ENCODE measurements around the gene GLIS1.

GLIS1 gene

DNA sequence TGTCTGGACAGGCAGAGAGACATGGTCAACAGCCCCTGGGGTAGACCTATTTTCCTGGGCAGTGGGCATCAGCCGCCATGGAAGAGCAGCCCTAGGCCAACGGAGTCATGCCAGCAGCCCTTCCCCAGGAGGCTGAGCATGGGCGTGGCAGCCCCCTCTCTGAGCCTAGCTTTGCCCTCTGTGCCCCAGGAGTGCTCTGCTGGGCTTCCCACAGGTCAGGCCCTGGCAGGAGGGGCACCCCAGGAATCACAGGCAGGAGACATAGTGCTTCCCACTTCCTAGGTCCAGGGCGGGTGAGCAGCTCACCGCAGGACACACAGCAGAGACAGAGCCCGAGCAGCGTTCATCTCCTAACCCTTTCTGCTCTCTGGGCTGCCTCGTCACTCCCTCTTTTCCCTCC lies 132.8 kb downstream of the GLIS1 start:
- DNase-seq: no peak

DNA sequence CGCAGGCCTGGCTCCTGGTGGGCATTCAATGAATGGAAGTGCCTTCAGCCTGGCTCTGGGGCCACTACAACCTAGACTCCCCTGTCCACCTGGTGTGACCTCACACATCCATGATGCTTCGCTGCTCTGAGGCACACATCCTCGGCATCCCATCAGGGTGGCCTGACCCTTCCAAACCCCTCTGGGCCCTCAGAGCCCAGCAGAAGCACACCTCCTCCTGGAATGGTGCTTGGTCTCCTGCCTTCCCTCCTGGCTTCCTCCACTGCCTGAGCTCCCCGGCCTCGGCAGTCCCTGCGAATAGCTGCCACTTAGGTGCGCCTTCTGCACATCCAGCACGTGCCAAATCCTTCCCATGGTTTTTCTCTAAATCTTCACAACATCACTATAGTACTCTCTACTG lies 133.8 kb downstream of the GLIS1 start:
- DNase-seq: no peak

DNA sequence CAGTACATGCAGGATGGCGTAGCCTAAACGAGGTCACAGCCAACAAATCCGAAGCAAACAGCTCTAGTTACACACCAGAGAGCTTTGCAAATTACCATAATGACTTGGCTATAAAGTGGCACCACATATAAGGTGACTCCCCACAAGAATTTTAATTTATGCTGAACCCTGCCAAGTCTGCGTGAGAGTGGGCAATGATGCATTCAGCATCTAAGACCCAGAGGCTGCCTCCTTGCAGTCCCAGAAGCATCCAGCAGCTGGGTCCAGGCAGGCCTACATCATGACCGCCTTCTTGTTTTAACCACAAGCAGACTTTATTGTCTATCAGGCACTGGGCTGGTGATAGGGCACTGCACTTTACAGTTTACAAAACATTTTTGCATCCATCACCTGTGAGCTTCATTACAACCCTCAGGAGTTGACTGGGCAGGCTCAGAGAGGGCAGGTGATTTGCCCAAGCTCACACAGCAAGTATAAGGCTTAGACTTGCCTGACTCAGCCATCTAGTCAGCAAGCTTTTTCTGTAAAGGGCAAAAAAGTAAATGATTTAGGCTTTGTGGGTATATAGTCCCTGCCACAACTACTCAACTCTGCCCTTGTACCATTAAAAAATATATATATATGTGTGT lies 134.6 kb downstream of the GLIS1 start:
- no peak for DNase-seq

DNA sequence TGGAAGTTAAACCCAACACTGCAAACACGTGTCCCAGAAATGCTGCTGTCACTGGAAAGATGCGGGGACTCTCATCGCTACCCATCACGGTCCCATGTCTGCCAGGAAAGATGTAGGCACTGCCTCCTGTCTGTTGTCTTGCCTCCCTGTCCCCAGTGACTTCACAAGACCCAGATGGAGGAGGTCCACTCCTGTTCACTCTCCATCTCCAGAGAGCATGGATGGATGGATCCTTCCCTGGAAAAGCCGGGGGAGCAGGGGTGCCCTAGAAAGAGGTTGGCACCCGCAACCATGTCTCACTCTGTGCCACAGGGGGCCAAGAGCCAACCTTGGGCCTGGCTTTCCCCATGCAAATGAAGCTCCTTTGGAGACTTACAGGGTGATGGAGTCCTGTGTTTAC lies 135.5 kb downstream of the GLIS1 start:
- DNase-seq: no peak

DNA sequence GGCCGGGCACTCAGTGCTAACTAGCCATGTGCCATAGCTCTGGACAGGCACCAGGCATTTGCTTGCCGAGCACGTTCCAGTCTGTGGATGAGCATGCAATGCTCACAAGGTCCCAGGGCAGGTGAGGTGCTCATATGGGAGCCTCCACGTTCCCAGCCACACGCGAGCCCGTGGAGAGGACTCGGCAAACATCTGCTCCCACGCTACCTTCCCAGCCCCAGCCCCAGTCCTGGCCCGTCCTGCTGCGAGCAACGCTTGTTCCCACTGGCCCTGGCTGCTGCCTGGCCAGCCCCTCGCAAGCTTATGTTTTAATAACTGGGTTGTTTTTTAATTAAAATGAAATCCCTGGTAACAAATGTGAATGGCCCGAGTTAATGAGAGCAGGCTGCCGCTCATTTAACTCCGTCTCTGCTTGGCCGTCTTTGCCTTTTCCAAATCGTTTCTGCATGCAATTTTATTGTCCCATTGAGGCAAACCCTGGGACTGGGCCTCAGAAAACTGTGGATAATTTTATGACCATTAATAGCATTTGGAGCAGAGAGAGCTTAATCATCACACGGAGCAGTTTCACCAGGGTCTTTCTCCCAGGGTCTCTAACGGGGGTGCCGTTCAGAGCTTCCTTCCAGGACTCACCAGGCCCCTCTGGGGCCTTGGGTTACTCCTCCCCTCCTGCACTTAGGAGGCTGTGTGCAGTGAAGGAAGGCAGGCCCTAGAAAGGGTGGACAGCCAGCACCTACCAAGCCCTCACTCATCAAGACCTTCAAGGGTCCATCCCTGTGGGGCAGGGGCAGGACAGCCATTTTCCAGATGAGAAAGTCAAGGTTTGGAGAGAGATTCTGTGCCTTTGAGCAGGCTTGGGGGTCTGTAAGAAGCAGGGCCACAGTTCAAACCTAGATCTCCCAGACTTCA lies 136.8 kb downstream of the GLIS1 start:
- no peak for DNase-seq

DNA sequence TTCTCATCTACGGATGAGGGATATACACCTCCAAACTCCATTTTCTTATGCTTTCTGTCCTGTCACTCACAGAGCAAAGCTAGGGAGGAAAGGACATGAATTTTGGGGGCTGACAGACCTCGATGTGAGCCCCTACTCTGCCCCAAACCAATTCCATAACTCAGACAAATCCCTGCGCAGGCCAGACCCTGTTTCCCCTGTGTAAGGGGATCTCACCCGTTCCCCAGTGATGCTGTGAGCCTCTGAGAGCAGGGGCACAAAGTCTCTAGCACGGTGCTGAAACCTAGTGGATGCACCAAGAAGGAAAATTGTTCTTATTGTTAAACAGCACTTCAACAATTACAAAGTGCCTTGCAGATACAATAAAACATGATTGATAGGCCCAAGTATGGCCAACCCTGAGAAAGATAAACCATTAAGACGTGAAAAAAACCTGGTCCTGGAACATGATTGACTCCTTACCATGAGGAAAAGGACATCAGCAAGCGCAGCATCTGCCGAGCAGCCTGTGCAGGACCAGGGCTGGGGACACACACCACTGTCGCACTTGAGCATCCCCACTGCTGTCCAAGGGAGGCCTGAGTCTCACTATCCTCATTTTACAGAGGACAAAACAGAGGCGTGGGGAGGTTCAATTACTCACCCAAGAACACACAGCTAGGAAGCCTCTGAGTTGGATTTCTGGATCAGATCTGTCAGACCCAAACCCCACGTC lies 137.8 kb downstream of the GLIS1 start:
- DNase-seq: no peak

DNA sequence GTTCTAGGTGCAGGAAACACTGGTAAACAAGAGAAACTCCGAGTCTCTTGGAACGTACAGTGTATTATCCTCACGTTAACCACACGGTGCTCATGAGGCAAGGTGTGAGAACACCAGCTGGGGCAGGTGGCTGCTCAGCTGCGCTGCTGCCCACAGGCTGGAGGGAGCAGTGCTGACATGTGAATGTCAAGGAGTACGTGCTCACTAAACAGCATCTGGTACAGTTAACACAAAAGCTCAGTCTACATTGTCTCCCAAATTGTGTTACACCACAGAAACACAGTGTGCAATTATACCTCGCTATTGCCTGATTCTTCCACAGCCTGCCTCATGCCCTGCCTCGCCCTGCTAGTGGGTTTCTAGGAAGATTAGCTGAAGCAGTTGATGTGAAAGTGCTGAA lies 138.4 kb downstream of the GLIS1 start:
- DNase-seq: no peak

DNA sequence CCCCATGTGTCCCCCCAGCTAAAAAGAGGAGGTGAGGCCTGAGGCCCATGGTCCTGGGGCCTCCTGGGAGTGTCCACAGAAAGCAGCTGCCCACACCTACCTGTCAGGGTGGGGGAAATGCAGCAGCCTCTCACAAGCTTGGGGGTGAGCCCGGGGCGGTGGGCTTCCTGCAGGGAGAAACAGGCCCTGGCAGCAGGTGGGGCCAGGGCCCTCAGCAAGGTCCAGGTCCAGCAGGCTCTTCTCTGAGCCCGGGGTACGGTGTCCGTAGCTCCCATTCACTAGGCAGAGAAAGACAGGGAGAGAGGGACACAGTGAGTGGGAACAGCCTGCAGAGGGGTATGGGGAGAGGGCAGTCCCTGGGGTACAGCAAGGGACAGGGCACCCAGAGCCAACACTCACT lies 139.0 kb downstream of the GLIS1 start:
- no peak for DNase-seq

DNA sequence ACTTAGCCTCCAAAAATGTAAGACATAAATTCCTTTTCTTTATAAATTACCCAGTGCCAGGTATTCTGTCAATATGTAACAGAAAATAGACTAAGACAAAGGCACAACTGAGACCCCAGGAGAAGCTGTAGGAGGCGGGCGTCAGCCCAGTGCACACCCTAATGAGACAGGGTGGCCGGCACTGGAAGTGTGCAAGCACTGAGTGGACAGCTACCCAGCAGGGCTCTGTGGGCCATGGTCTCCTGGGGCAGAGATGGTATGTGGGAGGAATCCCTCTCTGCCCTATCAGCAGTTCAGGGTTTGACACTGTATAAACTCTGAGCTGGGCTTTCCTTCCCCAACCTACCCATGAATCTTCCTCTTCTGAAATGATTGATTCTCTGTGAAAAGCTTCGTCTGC lies 139.5 kb downstream of the GLIS1 start:
- no peak for DNase-seq

DNA sequence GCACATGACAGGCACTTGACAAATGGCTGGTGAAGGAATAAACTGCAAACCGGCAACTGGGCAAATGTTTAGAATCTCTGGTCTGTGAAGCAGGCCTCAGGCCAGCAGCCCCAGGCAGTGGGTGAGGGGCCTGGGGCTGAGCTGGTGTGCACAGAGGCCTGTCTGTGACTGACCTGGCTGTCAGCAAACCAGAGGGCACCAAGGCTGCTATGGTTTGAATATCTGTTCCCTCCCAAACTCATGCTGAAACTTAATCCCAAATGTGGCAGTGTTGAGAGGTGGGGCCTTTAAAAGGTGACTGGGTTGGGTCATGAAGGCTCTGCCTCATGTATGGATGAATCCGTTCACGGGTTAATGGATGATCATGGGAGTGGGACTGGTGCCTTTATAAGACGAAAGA lies 140.0 kb downstream of the GLIS1 start:
- DNase-seq: no peak

DNA sequence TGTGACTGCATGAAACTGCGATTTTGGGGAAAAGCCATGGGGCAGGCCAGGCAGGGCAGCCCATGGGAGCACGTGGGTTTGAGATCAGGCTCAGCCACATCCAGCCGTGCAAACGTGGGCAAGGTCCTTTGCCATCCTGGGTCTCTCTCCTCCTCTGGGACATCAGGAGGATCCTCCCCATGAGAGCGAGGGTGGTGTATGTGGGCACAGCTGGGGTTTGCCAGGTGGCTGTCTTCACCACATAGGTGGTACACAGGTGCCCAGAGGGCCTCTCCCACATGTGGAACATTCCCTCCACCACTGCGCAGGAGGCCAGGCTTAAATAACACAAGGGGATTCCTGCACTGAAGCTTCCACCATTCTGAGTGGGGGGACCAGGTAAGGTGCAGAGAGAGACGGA lies 143.1 kb downstream of the GLIS1 start:
- DNase-seq: no peak

DNA sequence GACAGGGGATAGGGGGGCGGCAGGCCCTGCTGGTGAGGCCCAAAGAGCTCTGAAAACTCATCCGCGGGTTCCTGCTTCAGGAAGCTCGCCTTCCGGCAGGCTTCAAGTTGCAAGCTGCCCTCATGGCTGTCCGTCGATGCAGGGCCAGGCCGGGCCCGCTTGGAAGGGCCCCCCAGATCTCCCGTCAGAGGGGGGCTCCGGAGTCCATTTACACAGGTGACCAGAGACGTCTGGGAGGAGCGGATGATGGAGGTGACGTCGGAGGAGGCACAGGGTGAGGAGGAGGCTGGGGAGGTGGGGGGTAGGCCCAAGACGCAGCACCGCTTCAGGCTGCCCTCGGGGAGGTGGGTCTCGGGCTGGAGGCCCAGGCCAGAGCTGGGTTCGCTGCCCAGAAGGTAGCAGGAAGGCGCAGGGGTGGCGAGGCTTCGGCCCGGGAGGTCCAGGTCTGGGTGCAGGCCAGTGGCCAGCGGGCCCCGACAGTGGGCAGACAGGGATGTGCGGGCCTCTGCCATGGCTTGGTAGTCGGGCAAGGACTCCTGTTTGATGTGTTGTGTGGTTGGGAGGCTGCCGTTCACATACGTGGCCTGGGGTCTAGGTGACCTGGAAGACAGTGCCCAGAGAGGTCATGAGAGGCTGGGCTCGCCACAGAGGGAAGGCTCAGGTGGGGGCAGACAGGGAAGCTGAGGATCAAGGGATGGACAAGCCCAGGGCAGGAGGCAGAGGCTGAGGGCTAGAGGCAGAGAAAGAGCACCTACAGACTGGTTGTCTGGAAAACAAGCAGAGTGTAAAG lies 144.4 kb downstream of the GLIS1 start:
- no peak for DNase-seq

DNA sequence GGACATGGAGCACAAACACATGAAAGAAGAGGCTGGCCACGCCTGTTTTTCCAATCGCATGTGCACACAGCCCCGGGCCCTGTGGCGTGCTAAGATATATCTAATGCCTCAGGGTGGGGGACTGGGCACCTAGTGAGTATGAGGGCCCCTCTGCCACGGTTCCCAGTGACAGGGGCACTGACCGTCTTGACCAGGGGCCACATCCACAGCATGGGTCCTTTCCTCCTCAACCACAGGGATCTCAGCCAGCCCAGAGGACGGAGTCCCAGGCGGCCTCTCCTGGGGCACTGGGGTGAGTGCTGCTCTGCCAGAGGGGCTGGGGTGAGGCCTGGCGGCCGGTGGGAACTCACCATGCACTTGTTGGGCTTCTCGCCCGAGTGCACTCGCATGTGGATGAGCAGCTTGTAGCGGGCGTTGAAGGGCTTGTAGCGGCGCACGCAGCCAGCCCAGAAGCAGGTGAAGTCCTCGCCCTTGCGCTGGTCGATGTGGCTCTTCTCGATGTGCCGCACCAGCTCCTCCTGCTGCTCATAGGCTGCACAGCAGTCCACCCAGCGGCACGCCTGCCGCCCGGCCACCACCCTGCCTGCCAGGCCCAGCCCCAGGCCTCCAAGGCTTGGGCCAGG lies 145.1 kb downstream of the GLIS1 start:
- DNase-seq: no peak

DNA sequence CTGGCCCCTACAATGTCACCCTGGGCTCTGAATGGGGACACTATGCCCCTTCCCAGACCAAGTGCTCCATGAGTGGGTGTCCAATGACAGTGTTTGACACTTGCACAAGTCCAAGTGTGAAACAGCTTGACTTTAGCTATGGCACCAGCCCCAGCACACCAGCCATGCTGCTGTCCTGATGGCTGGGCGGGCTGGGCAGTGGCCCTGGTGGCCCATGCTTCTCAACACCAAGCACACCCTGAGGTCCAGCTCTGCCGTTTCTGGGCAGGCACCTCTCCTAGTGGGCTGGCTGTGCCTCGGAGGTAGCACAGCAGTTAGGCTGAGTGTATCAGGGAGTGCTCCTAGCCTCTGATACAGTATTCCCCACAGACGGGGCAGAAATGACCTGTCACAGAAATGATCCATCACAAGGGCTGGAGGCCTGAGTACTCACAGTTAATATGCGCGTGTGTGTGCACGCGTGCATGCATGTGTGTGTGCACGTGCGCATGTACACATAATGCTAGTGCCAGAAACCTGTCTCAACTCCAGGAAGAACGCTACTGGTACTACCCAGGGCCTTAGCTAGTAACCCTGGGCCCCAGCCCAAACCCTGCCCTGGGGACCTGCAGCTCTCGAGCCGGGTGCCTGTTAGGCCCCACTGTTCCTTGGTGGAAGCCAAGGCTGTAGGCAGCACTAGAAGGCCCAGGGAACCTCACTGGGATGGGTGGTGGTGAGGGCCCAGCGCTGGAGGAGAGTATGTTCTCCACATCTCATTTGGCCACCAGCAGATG lies 145.8 kb downstream of the GLIS1 start:
- DNase-seq: no peak

DNA sequence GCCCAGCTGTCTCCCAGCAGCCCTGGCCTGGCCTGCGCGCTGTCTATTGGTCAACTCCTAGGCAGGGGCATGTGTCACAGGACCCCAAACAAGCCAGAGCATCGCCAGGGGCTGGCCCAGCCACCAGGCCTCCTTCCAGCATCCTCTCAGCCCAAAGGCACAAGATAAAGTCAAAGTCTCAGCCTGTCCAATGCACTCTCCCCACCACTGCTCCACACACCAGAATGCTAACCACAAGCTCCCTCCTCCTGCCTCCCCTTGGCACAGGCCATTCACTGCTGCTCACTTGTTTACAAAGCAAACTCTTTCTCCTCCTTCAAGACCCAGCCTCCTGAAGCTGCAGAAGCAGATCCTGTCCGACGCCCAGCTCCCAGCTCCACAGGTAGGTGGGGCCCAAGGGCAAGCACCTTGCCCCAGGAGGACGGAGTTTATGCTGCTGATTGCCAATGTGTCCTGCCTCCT lies 146.4 kb downstream of the GLIS1 start:
- no peak for DNase-seq

DNA sequence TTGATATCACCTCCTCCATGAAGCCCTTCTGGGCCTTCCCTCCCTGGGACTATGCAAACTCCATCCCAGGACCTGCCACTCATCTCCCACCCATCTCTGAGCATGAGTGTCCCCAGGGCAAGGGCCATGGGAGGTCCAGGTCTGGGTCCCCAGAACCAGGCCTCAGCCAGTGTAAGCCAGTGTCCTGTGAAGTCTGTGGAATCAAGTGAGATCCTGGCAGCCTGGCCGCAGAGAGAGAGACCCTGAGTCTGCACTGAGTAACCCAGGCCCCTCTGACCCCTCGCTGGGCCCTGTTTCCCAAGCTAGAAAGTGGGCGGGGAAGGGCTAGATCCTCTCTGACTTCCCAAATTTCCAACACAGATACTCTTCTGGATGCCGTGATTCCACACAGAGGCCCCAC lies 147.0 kb downstream of the GLIS1 start:
- DNase-seq: no peak

DNA sequence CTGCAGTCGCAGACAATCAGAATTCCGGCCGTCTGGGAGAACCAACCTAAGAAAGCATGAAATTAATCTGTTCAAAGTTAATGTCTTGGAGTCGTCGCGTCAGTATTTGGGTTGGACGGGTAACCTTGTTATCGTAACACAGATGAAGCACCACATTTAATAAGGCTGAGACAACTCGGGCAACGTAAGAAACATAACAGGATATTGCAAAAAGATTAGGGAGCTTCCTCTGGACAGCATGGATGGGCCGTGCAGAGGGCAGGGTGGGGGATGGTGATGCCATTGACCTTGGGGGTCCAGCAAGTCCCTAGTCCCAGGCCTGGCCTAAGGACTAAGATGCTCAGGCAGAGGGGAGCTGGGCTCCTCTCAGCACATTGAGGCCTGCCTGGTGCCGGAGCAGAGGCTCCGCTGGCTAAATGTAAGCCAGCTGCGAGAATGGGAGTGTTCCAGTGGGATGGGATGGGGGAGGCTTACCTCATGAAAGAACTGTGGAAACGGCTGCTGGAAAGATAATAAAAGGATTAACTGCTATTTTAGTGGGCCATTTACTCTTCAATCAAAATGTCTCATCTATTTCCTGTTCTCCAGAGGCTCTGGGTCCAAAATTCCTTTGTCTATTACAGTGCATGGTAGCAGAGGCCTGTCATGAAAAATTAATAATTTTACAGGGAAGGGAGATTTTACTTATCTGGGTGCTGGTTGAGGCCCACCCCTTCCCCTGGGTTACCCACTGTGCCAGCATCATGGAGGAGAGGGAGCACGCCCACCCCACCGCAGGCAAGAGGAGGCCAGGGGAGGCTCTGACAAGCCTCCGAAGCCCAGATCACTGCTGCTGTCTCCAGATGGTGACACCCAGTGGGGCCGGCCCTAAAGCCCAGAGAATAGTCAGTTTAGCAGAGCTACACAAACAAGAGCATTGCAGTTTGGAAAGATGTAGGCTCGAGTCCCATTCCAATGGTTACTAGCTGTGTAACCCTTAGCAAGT lies 148.1 kb downstream of the GLIS1 start:
- no peak for DNase-seq

DNA sequence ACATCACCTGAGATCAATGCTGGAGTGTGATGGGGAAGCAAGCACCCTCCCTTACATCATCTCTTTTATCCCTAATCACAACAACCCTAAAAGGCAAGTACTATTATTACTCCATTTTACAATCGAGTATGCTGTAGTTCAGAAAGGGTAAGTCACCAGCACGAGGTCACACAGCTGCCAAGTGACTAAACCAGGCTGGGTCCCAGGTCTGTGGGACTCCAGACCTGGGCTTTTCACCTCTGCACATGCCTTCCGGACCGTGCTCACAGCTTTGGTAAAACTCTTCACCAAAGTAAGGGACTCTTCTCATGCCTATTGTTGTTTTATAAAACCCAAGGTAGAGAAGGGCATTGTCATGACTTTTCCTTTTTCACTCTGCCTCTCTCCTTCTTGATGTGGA lies 148.9 kb downstream of the GLIS1 start:
- DNase-seq: no peak

DNA sequence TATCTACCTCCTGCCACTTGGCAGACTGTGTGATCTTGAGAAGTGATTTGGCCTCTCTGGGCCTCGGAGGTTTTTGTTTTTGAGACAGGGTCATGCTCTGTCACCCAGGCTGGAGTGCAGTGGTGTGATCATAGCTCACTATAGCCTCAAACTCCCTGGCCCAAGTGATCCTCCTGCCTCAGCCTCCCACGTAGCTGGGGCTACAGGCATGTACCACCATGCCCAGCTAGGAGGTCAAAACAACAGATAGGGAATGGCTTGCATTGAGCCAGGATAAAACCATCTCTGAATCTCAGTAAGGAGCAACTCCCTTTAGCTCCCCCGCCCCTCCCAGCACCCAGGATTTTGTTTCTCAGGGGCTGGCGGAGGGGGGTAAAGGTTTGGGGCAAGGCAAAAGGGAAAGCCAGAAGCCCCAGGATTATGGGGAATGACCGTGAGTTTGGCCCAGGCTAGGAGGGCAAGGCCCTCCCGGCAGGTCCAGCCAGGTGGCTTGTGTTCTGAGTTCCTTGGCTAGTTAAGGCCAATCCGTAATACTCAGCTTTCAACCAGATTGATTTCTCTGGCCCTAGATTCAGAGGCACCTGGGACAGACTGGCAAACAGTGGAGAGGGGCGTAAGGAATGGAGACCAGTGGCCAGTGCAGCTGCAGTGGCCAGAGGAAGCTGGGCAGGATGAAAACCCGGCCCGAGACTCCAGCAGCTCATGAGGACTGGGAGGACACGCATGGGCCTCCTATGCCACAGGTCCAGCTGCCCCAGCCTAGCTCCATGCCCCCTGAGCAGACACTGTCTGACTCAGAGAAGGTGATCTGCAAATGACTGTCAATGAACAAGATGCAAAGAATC lies 149.7 kb downstream of the GLIS1 start:
- no peak for DNase-seq
